Fibroblast of lung (primary cell): ENCODE data around the gene RAP1A. TPM values are rescaled to one million over a fixed set of nuclear protein-coding genes. Genes with fewer than 3 reads are reported as not detected.

Experiments
- DNase-seq, 2 donors: peaks; one replicate each; pipeline versions ENCODE4 v3.0.0 to v3.0.0-alpha.2; 2010; ENCODE audit warnings: low read depth in 2 of 2
- H2AFZ ChIP-seq: 2 replicates; pipeline ENCODE4 v1.5.1; 2012; ENCODE audit warnings: low read length, control low read depth, inconsistent platforms
- H3K27ac ChIP-seq: 2 replicates; pipeline ENCODE4 v1.5.1; 2011; ENCODE audit warnings: low read length, control low read depth; ENCODE audit not compliant: insufficient read depth
- H3K27me3 ChIP-seq: 2 replicates; pipeline ENCODE4 v1.5.1; 2011; ENCODE audit warnings: mild to moderate bottlenecking, low read length; ENCODE audit not compliant: control insufficient read depth, insufficient read depth
- H3K36me3 ChIP-seq: 2 replicates; pipeline ENCODE4 v1.5.1; 2011; ENCODE audit warnings: low read length; ENCODE audit not compliant: control insufficient read depth, insufficient read depth
- H3K4me1 ChIP-seq: 2 replicates; pipeline ENCODE4 v1.5.1; 2011; ENCODE audit warnings: low read length; ENCODE audit not compliant: control insufficient read depth, insufficient read depth; ENCODE audit errors: extremely low read depth
- H3K4me2 ChIP-seq: 2 replicates; pipeline ENCODE4 v1.5.1; 2011; ENCODE audit warnings: low read length, control low read depth; ENCODE audit not compliant: insufficient read depth; ENCODE audit errors: extremely low read depth
- H3K4me3 ChIP-seq, 4 experiments: fragments of 200-600 bp in 1 of 4; sonication (generic) in 1 of 4; replicated peaks in 1 of 4; 2 replicates each; pipeline ENCODE4 v1.5.1; 2011 to 2016; ENCODE audit warnings: low read length in 4 of 4, low read depth in 3 of 4, mild to moderate bottlenecking in 3 of 4, control low read depth in 2 of 4, inconsistent platforms in 1 of 4, mixed read lengths in 1 of 4; ENCODE audit not compliant: insufficient read depth in 1 of 4; ENCODE audit errors: control extremely low read depth in 1 of 4
- H3K79me2 ChIP-seq: 2 replicates; pipeline ENCODE4 v1.5.1; 2012; ENCODE audit warnings: mild to moderate bottlenecking, low read length, inconsistent platforms; ENCODE audit not compliant: control insufficient read depth, insufficient read depth
- H3K9ac ChIP-seq: 2 replicates; pipeline ENCODE4 v1.5.1; 2011; ENCODE audit warnings: mild to moderate bottlenecking, low read length, control low read depth; ENCODE audit not compliant: insufficient read depth
- H3K9me3 ChIP-seq: 2 replicates; pipeline ENCODE4 v1.5.1; 2012; ENCODE audit warnings: low read depth, low read length; ENCODE audit not compliant: control insufficient read depth, insufficient read depth
- H4K20me1 ChIP-seq: 2 replicates; pipeline ENCODE4 v1.5.1; 2011; ENCODE audit warnings: low read length; ENCODE audit not compliant: control insufficient read depth, insufficient read depth; ENCODE audit errors: extremely low read depth
- CTCF ChIP-seq, 2 donors: IDR thresholded peaks in 1 of 2; conservative IDR thresholded peaks in 1 of 2; 1 replicate in 1 of 2; 2 replicates in 1 of 2; pipeline ENCODE4 v1.5.1; 2011 to 2012; ENCODE audit warnings: low read length in 2 of 2, control low read depth in 1 of 2, inconsistent platforms in 1 of 2, low read depth in 1 of 2, mild to moderate bottlenecking in 1 of 2
- EZH2 ChIP-seq: IDR thresholded peaks from 2 replicates; pipeline ENCODE4 v1.5.1; 2012; ENCODE audit warnings: low read length, control low read depth, mild to moderate bottlenecking; ENCODE audit errors: missing control alignments
- polyA plus RNA-seq, 2 donors: library from polyadenylated mRNA; depleted of rRNA in 1 of 2; stranded (reverse) in 1 of 2; unstranded in 1 of 2; fragments of >200 nt; gene quantifications; 2 replicates each; pipeline ENCODE4 v1.2.1, GENCODE V29; 2011 to 2012; ENCODE audit warnings: missing spikeins in 1 of 2
- total RNA-seq: library from RNA; depleted of rRNA; stranded (reverse); fragments of >200 nt; gene quantifications from 2 replicates; pipeline ENCODE4 v1.2.1, GENCODE V29; 2014

Gene RAP1A
- total and polyA plus RNA-seq, 2 donors (not counting 1 experiment from before 2014, with no cell fraction given): 13.5 to 99.5 TPM

GRCh38 chr1:111725192-111725591 lies 105.6 kb downstream of the RAP1A start:
- Histone ChIP-seq H3K79me2 (peaks cover 11% of the 10 kb centered on the region), H2AFZ (no peak overlapping the region), H3K4me2 (no peak overlapping the region), H3K9ac (no peak overlapping the region), H3K9me3 (no peaks in the 10 kb centered on the region), H4K20me1 (no peaks in the 10 kb centered on the region), H3K4me1 (peaks cover 21% of the 10 kb centered on the region), H3K27me3 (no peaks in the 10 kb centered on the region), H3K27ac (no peak overlapping the region), H3K36me3 (peaks cover 7% of the 10 kb centered on the region), H3K4me3 (no peak overlapping the region)
- DNase-seq: no peak
- TF ChIP-seq CTCF (conservative IDR thresholded peaks at IDR 0.05 in 1 of 2, IDR thresholded peaks at IDR 0.05 in 1 of 2; ENCODE audit: low read depth in 1 of 2, low read length in 2 of 2) (no peak), EZH2 (no peak)

GRCh38 chr1:111727056-111727455 lies 107.5 kb downstream of the RAP1A start:
- Histone ChIP-seq H3K4me1 (peaks cover 17% of the 10 kb centered on the region), H2AFZ (no peak overlapping the region), H3K4me3 (no peak overlapping the region), H3K36me3 (peaks cover 7% of the 10 kb centered on the region), H3K9me3 (no peaks in the 10 kb centered on the region), H3K4me2 (no peak overlapping the region), H3K27ac (no peak overlapping the region), H4K20me1 (no peaks in the 10 kb centered on the region), H3K79me2 (peaks cover 25% of the 10 kb centered on the region), H3K27me3 (no peaks in the 10 kb centered on the region), H3K9ac (no peak overlapping the region)
- DNase-seq: no peak
- TF ChIP-seq EZH2 (no peak), CTCF (conservative IDR thresholded peaks at IDR 0.05 in 1 of 2, IDR thresholded peaks at IDR 0.05 in 1 of 2; ENCODE audit: low read depth in 1 of 2, low read length in 2 of 2) (no peak)

- Histone ChIP-seq H3K79me2 (peaks cover 37% of the 10 kb centered on the region), H3K27me3 (no peaks in the 10 kb centered on the region), H3K9me3 (no peaks in the 10 kb centered on the region), H3K36me3 (peaks cover 10% of the 10 kb centered on the region), H3K4me2 (no peak overlapping the region), H4K20me1 (no peaks in the 10 kb centered on the region), H3K27ac (no peak overlapping the region), H2AFZ (no peak overlapping the region), H3K4me3 (no peak overlapping the region), H3K9ac (no peak overlapping the region), H3K4me1 (peaks cover 27% of the 10 kb centered on the region)
- no peak for DNase-seq
- TF ChIP-seq EZH2 (no peak), CTCF (conservative IDR thresholded peaks at IDR 0.05 in 1 of 2, IDR thresholded peaks at IDR 0.05 in 1 of 2; ENCODE audit: low read depth in 1 of 2, low read length in 2 of 2) (no peak)
Measured at GRCh38 chr1:111729271-111729921, 109.8 kb downstream of the RAP1A start.
